ENCODE measurements around the gene MRPL21.
A peak's percentile ranks its signal among the peaks of the same experiment; 100 is the strongest.
"Not testable (repeated sequence)": the region's sequence is repeated elsewhere in the genome, so short reads cannot be mapped to it uniquely, and the experiment has no call there.

The MRPL21 gene

GRCh38 chr11:68908273-68908672 lies 4.6 kb upstream of the MRPL21 start:
- DNase-seq = no peak

- DNase-seq = no peak
Observed at GRCh38 chr11:68905421-68906360, 2.1 kb upstream of the MRPL21 start.

- peak in 1 of 2 experiments; percentile 24 for DNase-seq
Observed at GRCh38 chr11:68904248-68904847, 716 bp upstream of the MRPL21 start.

- DNase-seq = no peak
Observed at GRCh38 chr11:68900835-68901381, 2.7 kb downstream of the MRPL21 start.

- DNase-seq = no peak
Observed at GRCh38 chr11:68897441-68897840, 6.2 kb downstream of the MRPL21 start.

GRCh38 chr11:68896171-68896959 lies 7.3 kb downstream of the MRPL21 start:
- DNase-seq = no peak

- DNase-seq = no peak
Observed at GRCh38 chr11:68893282-68893681, 10.3 kb downstream of the MRPL21 start.

GRCh38 chr11:68892576-68892975 lies 11.1 kb downstream of the MRPL21 start:
- DNase-seq = no peak

- no peak for DNase-seq
Observed at GRCh38 chr11:68891351-68891948, 12.2 kb downstream of the MRPL21 start.

- DNase-seq = no peak
Observed at GRCh38 chr11:68890490-68891231, 13.0 kb downstream of the MRPL21 start.

GRCh38 chr11:68889948-68890446 lies 13.6 kb downstream of the MRPL21 start:
- DNase-seq = no peak

- not testable (repeated sequence) for DNase-seq
Observed at GRCh38 chr11:68884827-68885226, 18.8 kb downstream of the MRPL21 start.

GRCh38 chr11:68882391-68882790 lies 21.2 kb downstream of the MRPL21 start:
- no peak for DNase-seq

GRCh38 chr11:68881320-68881719 lies 22.3 kb downstream of the MRPL21 start:
- DNase-seq = no peak

GRCh38 chr11:68880851-68881250 lies 22.8 kb downstream of the MRPL21 start:
- no peak for DNase-seq

GRCh38 chr11:68878022-68878421 lies 25.6 kb downstream of the MRPL21 start:
- DNase-seq = no peak

GRCh38 chr11:68872216-68873003 lies 31.2 kb downstream of the MRPL21 start:
- no peak for DNase-seq

GRCh38 chr11:68870470-68870869 lies 33.2 kb downstream of the MRPL21 start:
- no peak for DNase-seq

GRCh38 chr11:68868221-68868835 lies 35.3 kb downstream of the MRPL21 start:
- no peak for DNase-seq

GRCh38 chr11:68867066-68867465 lies 36.6 kb downstream of the MRPL21 start:
- no peak for DNase-seq

Measured in AML-193 (cell line).